ENCODE results near the gene SLC38A2.

The SLC38A2 gene

GRCh38 chr12:46387670-46388069, 15.1 kb upstream of the SLC38A2 start:
- Histone ChIP-seq H2AFZ (ENCODE audit: low read depth, low read length) (no peak overlapping the region), H3K4me2 (ENCODE audit: insufficient read depth, low read length) (no peak overlapping the region), H3K9ac (ENCODE audit: low read depth, low read length) (no peak overlapping the region), H3K4me1 (ENCODE audit: insufficient read depth, low read length) (peaks cover 31% of the 10 kb centered on the region), H3K27me3 (ENCODE audit: insufficient read depth, low read length, poor library complexity) (no peaks in the 10 kb centered on the region), H4K20me1 (ENCODE audit: insufficient read depth, low read length) (no peaks in the 10 kb centered on the region), H3K9me3 (ENCODE audit: insufficient read depth, low read length, severe bottlenecking) (no peaks in the 10 kb centered on the region), H3K79me2 (ENCODE audit: insufficient read depth, low read length) (peaks cover 12% of the 10 kb centered on the region), H3K36me3 (ENCODE audit: insufficient read depth, low read length) (peaks cover 6% of the 10 kb centered on the region), H3K4me3 (ENCODE audit: low read depth in 1 of 2, low read length in 2 of 2) (no peak overlapping the region), H3K27ac (ENCODE audit: low read length) (no peak overlapping the region)
- ATAC-seq (ENCODE audit: insufficient read depth, low read depth), result no peak
- peak; percentile 39 for DNase-seq
- TF ChIP-seq CTCF (IDR thresholded peaks at IDR 0.05; ENCODE audit: borderline replicate concordance, extremely low read depth, low read length, poor library complexity, severe bottlenecking) (no peak), EZH2 (IDR thresholded peaks at IDR 0.05; ENCODE audit: borderline replicate concordance, low read depth, low read length, severe bottlenecking) (no peak)

- DNase-seq, result no peak
- Histone ChIP-seq H3K36me3 (ENCODE audit: insufficient read depth, low read length) (peaks cover 6% of the 10 kb centered on the region), H3K4me1 (ENCODE audit: insufficient read depth, low read length) (peaks cover 37% of the 10 kb centered on the region), H3K27ac (ENCODE audit: low read length) (no peak overlapping the region), H3K79me2 (ENCODE audit: insufficient read depth, low read length) (peaks cover 12% of the 10 kb centered on the region), H2AFZ (ENCODE audit: low read depth, low read length) (no peak overlapping the region), H3K4me3 (ENCODE audit: low read depth in 1 of 2, low read length in 2 of 2) (no peak overlapping the region), H4K20me1 (ENCODE audit: insufficient read depth, low read length) (no peaks in the 10 kb centered on the region), H3K27me3 (ENCODE audit: insufficient read depth, low read length, poor library complexity) (no peaks in the 10 kb centered on the region), H3K9ac (ENCODE audit: low read depth, low read length) (no peak overlapping the region), H3K4me2 (ENCODE audit: insufficient read depth, low read length) (no peak overlapping the region), H3K9me3 (ENCODE audit: insufficient read depth, low read length, severe bottlenecking) (no peaks in the 10 kb centered on the region)
- TF ChIP-seq CTCF (IDR thresholded peaks at IDR 0.05; ENCODE audit: borderline replicate concordance, extremely low read depth, low read length, poor library complexity, severe bottlenecking) (no peak), EZH2 (IDR thresholded peaks at IDR 0.05; ENCODE audit: borderline replicate concordance, low read depth, low read length, severe bottlenecking) (no peak)
- no peak for ATAC-seq (ENCODE audit: insufficient read depth, low read depth)
These were observed 14.5 kb upstream of the SLC38A2 start for GRCh38 chr12:46386877-46387629.

GRCh38 chr12:46386360-46386867, 13.8 kb upstream of the SLC38A2 start:
- Histone ChIP-seq H3K27ac (ENCODE audit: low read length) (no peak overlapping the region), H3K27me3 (ENCODE audit: insufficient read depth, low read length, poor library complexity) (no peaks in the 10 kb centered on the region), H3K4me3 (ENCODE audit: low read depth in 1 of 2, low read length in 2 of 2) (no peak overlapping the region), H3K9me3 (ENCODE audit: insufficient read depth, low read length, severe bottlenecking) (no peaks in the 10 kb centered on the region), H3K79me2 (ENCODE audit: insufficient read depth, low read length) (peaks cover 12% of the 10 kb centered on the region), H3K4me2 (ENCODE audit: insufficient read depth, low read length) (no peak overlapping the region), H3K36me3 (ENCODE audit: insufficient read depth, low read length) (peaks cover 6% of the 10 kb centered on the region), H3K9ac (ENCODE audit: low read depth, low read length) (no peak overlapping the region), H3K4me1 (ENCODE audit: insufficient read depth, low read length) (peaks cover 38% of the 10 kb centered on the region), H4K20me1 (ENCODE audit: insufficient read depth, low read length) (no peaks in the 10 kb centered on the region), H2AFZ (ENCODE audit: low read depth, low read length) (no peak overlapping the region)
- DNase-seq (no peak), ATAC-seq (ENCODE audit: insufficient read depth, low read depth) (no peak)
- no peak for TF ChIP-seq CTCF (IDR thresholded peaks at IDR 0.05; ENCODE audit: borderline replicate concordance, extremely low read depth, low read length, poor library complexity, severe bottlenecking)
